GM19463 (cell line): Measurements from ENCODE around the gene PRM1.
A peak's percentile ranks its signal among the peaks of the same experiment; 100 is the strongest.

Experiments
- ATAC-seq: cut with Tn5 transposase; IDR thresholded peaks from one replicate; pipeline ENCODE4 v1.9.1; 2021; ENCODE audit warnings: mild to moderate bottlenecking, moderate library complexity; ENCODE audit not compliant: unreplicated experiment

The PRM1 gene

DNA sequence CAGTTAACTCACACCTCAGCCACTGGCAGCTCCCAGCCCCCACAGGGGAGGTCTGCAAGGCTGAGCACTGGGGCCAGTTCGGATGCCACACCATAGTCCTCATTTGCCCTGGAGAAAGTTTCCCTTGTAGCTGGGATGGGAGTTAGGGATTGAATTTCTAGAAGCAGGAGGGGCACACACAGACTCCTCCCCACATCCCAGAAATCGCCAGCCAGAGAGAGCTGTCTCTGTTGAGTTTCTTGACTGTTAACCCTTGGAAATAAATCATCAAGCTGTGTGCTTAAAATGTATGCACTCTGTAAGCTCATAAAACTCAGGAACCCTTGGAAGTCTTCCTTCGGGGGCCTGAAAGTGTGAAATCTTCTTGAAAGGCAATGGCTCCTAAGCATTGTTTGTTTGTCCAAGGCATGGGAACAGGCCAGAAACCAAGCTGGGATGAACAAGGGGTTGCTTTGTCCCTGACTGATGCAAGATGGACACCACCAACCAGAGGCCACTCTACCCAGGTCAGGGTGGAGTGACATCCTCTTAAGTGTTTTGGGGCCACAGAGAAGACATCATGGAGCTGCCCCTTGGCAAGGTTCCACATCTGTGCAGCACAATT lies 7.3 kb downstream of the PRM1 start:
- ATAC-seq, result no peak

DNA sequence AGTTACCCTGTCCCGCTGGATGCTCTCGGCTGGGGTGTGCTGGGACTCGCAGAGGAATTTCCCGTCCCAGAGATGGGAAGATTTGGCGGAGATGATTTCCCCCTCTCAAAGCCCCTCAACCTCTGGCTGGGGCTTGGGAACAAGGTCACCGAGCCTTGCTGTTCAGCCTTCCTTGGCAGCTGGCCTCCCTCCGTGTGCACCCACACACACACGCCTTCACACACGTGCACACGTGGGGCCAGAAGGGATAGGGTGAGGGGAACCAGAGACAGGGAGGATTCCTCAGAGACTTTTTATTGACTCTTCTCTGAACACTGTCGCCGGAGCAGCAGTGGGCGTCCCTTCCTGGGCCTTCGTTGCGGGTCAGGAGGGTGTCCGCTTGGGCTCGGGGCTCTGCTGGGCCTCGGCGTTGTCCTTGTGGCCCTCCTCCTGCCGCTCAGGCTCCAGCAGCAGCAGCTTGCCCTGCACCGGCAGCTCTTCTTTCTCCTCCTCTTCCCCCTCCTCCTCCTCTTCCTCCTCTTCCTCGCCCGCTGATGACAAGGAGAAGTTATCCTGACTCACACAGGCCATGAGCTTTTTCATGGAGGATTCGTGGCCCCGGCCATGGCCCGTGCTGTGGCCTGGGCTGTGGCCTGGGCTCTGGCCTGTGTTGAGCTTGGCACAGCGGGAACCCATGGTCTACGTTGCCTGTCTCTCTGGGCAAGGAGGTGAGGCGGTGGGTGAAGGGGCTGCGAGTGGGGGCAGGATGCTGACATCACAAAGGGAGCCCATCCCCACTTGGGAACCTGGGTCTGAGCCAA lies 8.0 kb downstream of the PRM1 start, which contains the start of gene PRM3:
TSS of gene PRM3 (minus strand) at position 709 of the 800 bp plus-strand sequence. CDS start at position 675, 34 bp downstream.
- ATAC-seq, result no peak

DNA sequence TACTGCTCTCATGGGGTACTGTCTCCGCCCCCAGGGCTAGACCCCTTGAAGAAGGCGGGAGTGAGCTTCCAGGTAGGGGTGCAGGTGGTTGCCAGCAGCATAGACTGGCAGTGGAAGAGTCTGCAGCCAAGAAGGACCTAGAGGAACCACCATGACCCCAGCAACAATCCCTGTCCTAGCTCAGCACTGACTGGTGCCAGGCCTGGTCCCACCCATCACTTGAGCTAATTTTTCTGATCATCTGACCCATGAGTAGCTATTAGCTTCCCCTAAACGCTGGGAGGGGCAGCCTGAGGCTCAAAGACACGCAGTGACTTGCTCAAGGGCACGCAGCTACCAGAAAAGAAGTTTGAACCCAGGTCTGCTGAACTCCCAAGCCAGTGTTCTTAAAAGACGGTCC lies 8.6 kb downstream of the PRM1 start:
- ATAC-seq, result no peak

DNA sequence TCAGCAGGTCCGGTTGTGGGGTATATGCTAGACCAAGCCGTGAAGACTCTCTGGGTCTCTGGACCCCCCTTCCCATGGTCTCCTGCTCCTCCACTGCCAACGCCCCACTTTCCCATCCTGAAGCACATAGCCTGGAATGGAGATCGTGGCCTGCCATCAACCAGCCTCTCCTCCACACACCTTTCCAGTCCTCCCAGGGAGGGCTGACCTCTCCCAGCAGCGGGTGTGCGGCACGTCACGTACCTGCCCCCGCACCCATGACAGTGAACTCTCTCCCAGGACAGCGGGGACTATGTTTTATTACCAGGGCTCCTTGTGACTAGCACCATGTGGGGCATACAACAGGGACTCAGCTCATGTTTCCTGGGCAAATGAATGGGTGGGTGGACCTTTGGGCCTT lies 9.5 kb downstream of the PRM1 start:
- no peak for ATAC-seq

DNA sequence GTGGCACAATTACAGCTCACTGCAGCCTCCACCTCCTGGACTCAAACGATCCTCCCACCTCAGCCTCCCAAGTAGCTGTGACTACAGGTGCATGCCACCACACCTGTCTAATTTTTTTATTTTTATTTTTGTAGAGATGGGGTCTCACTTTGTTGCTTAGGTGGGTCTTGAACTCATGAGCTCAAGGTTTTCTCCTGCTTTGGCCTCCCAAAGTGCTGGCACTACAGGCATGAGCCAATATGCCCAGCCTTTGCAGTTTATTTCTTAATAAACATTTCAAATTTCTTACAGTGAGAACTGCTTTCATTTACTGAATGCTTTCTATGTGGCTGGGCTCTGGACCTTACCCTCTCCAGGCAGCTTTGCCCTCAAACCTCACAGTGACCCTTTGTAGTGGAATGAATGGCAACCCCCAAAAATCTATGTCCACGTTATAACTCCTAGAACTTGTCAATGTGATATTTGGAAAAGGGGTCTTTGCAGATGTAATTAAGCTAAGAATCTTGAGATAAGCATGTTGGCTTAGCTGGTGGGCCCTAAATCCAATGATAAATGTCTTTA lies 10.4 kb downstream of the PRM1 start:
- no peak for ATAC-seq

DNA sequence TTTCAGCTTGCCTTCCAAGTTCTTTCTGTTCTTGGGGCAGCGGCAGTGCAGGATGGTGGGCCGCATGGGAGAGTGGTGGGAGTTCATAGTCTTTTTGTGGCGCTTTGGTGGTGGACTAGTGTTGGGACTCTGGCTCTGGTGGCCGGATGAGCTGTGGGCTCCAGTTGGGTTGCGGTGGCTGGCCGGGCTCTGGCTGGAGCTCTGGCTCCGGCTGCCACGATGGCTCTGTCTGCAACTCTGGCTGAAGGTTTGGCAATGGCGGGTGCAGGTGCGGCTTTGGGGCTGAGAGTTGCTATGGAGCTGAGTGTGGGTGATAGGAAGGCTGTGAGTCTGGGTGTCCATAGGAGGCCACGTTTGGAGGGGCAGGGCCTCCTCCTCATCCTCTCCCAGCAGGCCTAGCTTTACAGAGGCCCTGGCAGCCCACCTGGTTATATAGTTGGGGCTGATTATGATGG lies 12.2 kb downstream of the PRM1 start, which contains the start of gene TNP2:
TSS of gene TNP2 (minus strand) at position 405 of the 455 bp plus-strand sequence. CDS start at position 342, 63 bp downstream.
- ATAC-seq, result no peak

DNA sequence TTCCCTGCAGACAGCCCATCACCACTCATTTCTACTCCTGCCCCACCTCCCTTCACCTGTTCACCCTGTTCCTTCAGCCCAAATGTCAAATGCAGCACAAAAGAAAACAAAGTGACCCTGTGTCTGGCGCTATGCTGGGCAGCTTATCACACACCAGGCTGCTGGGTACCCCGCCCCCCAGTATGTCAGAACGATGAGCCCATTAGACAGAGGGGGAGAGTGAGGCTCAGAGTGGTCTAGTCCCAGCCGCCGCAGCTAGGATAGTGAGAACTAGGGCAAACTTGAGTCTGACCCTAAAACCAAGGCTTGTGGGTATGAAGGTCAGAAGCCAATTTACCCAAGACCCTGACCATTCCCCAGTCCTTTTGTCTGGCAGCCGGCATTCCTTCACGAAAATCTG lies 16.0 kb downstream of the PRM1 start:
- ATAC-seq, result no peak

DNA sequence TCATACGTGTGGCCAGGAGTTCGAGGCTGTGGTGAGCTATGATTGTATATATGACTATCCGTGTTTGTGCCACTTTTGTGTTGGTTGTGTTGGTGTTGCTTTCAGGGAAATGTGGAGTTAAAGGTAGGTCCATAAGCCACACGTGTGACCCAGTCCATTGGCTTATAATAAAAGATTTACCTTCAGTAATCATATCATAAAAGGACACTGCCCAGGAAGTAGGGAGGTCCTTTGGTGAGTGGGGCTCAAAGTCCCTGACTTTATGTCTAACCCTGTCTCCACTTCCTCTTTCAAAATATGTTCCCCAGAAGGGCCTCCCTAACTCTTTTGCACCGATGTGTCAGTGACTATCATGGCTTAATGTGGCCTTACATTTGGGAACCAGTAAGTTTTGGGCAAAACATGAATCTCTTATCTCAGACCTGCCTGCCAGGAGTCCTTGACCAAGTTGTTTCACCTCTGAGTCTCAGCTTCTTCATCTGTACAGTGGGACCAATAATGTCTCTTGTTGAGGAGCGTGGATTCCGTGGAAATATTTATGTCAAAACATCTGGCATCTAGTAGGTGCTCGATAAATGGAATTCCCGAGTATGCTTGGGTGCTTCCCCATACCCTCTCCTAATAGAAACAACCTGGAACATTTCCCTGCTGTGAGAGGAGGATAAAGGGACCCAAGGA lies 16.8 kb downstream of the PRM1 start:
- no peak for ATAC-seq

DNA sequence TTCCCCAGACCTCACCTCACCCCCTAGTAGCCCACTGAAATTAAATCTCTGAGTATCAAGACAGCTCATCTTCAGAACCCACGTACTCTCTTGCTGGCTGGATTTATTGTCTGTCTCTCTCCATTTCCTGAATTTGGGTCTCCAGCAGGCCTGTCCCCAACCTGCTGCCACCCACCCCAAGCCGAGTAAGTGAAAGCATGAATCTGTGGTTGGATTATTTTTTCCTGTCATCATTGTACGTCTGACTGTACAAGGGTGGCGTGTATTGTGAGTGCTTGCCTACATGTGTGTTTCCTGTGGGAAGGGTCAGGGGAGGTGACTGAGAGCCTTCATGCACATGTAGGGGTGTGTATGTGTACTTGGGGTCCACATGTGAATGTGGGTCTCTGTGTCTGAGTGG lies 17.4 kb downstream of the PRM1 start:
- ATAC-seq, result no peak

DNA sequence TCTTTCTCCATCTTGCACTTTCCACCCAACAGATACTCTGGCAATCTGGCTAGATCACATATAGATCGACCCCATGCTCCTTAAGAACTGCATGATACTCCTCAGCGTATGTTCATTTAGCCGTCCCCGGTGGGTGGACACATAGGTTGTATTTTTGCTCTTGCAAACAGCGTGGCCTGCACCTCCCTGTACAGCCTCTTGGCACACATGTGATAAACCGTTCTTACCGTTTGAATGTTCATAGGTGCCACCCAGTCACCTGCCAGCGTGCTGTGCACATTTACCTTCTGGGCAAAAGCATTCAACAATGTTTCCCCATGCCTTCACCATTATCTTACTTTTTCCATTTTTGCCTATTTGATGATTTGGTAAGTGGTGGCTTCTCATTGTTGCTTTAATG lies 18.2 kb downstream of the PRM1 start:
- no peak for ATAC-seq

DNA sequence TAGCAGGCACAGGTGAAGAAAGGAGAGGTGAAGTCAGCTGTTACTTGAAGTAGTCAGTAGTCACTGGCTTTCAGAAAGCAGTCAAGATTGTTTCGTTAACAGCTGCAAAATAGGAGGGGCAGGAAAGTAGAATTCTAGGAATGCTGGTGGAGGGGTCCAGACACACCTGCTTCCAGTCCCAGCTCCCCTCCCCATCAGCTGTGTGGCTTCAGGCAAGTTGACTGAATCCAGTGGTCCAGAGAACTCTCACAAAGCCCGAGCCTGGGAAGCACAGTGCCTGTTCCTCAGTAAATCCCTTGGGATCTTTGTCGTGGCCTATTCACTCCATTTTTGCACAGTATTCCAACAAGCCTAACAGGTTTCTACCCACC lies 20.5 kb downstream of the PRM1 start:
- no peak for ATAC-seq

DNA sequence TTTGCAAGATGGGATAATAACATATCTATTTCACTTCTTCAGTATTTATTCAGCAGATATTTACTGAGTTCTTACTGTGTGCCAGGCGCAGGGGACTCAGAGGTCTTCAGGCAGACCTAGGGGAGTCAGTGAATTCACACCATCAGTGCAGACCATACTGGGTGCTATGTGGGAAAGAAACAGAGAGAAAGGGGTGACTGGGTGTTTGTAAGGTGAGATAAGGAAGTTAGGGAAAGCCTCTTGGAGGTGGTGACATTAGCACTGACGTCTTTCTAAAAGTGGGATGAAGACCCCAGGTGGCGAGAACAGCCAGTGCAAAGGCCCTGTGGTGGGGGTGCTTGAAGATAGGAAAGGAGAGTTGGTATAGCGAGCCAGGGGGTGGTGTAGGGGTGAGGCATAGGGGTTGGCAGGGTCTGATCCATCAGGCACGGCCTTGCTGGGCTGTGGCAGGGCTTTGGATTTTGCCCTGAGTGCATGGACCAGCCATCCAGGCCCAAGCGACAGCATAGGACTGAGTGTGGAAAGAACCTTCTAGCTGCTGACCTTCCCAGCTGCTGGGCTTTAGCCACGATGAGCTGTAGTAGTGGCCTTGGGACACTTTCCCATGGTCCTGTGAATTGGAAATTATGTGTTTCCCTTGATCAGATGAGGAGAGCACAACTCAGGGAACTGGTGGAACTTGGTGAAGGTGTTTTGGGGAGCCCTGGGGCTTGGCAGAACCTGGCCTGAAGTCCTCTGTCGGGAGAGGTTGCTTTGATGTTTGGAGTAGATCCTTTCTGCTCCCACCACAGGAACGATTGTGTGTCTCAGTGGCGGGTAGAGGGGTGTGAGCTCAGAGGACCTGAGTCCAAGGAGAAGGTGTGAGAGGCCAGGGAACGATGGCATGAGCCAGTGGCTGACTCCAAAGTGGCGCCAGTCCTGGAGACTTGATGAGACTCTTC lies 21.2 kb downstream of the PRM1 start:
- no peak for ATAC-seq

DNA sequence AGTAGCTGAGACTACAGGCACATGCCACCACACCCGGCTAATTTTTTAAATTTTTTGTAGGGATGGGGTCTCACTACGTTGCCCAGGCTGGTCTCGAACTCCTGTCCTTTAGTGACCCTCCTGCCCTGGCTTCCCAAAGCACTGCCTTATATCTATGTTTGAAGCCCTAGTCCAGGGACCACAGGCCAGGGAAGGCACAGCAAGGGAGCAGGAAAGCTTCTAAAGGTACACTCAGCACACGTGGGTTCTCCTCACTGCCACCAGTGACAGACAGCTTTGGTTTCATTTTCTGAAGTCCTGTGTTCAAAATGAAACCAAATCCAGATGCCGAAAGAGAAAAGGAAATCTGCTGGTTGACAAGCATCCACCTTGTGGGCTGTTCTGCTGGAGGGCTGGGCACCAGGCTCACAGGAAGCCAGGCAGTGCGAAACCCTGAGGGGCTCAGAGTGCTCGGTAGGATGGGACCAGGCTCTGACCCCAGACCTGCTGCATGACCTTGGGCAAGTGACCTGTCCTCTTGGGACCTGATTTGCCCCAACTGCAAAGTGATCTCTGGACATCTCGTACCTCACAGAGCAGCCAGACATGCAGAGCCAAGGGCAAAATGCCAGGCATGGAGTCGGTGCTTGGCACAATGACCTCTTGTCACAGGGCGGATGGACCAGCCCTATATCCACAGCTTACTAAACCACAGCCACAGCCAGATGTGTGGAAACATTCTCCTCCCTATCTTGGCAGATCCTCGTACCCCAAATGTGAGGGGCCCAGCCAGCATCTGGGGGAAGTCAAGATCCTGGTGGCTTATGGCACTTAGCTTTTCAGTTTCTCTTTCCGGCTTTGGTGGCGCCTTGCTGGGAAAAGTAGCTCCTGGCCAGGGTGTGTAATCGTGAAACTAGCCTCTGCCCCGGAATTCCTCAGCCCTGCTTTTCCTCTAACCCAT lies 22.3 kb downstream of the PRM1 start:
- ATAC-seq, result no peak

DNA sequence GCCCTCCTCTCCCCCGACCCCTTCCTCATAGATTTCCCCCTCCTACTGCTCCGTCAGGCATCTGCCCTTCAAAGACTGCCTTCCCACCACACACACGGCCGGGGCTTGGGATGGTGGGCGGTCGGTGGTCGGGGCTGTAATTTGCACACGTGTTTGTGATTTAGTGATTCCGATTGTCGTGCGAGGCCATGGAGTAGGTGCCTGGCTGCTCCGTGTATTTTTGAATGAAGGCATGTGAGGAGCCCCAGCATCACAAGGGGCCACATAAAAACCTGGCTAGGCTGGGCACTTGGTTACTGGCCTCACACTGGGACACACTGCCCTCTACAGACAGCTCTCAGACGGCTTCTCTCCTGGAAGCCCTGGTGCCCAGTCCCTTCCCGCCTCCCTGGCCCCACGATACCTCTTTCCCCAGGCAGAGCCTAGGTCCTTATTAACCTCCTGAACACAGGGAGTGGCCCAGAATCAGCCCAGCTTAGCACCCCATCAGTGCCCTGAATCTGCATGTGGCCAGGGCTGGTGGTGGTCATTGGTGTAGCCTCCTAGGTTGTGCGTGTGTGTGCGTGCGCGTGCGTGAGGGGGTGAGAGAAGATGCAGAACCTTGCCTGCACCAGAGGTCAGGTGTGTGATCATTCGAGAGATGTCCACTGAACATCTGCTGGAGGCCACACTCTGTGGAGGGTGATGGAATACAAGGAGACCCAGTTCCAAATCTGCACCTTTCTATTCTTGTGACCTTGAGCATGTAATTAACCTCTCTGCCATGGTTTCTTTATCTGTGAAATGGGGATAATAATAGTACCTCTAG lies 23.8 kb downstream of the PRM1 start:
- no peak for ATAC-seq

DNA sequence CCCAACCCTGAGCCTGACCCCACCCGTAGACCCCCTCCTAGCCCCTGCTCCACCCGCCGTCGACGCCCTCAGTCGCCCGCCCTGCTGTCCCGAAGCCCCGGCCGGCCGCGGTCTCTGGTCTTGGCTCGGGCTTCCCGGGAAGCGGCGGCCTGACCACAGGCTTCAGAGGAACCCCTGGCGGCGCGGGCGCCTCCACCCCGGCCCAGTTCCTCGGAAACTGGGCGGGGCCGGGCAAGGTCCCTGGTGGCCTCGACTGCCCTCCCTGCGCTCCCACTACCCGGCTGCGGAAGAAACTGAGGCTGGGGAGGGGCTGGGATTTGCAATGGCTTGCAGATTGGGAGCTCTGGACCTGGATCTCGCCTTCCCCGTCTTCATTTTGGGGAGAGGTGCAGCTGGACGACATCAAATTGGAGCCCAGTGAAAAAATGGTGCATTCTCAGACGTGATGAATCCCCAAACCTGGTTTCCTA lies 24.4 kb downstream of the PRM1 start:
- ATAC-seq, result no peak

DNA sequence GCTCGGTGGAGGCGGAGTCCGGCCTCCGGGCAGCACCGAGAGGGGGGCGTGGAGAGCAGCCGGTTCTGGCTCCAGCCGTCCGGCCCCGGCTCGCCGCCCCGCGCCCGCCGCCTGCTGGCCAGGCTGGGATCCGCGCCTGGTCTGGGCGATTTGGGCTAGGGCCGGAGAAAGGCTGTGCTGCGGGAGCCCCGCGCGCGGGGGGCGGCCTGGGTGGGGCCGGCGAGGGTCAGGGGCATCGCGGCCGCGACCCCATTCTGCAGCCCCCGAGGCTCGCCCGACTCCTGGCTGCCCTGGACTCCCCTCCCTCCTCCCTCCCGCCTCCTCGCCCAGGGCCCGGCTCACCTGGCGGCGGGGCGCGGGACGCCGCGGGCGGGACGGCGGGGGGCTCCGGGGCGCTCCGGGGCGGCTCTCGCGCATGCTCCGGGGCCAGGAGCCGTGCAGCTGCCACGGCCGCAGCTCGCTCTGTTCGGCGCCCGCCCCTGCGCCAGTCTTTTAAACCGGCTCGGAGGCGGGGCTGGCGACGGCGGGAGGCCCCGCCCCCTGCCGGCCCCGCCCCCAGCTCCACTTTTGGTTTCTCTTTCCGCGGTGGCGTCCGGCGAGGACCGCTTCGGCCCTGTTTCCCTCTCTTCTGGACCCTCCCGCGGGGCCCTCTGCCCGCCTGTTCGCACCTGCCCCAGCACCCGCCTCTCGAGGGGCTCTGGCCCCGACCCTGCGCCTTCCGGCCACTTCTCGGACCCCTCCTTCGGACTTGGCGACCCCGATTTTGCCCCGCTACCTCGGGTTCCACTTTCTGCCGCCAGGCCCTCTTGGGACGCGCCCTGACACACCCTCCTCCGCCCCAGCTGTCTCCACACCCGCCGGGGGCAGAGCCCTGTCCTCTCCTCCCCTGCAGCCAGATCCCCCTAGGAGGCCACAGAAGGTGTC lies 25.1 kb downstream of the PRM1 start, which contains the start of gene SOCS1:
TSS of gene SOCS1 (minus strand) at position 468 of the 924 bp plus-strand sequence. CDS start 726 bp downstream, outside the sequence.
- peak; percentile 52 for ATAC-seq
